AG04450 (cell line): Measurements from ENCODE around the gene SLC35F3. TPM values are rescaled to one million over a fixed set of nuclear protein-coding genes. Genes with fewer than 3 reads are reported as not detected.
"Not testable (repeated sequence)": the region's sequence is repeated elsewhere in the genome, so short reads cannot be mapped to it uniquely, and the experiment has no call there.

ENCODE experiments used
- CTCF ChIA-PET: fragments of 300-600, 350-600 bp; formaldehyde crosslinking; extraction: SDS; loops from one replicate; lab custom pipeline; 2022; ENCODE audit warnings: antibody characterized with exemption, inconsistent platforms; lab: Charles Lee
- POLR2A ChIA-PET: fragments of 350-600 bp; formaldehyde crosslinking; extraction: SDS; loops from one replicate; lab custom pipeline; 2021; ENCODE audit warnings: antibody characterized with exemption, inconsistent platforms; lab: Yijun Ruan, JAX
- DNase-seq: peaks from one replicate; pipeline ENCODE4 v3.0.0-alpha.2; 2011; ENCODE audit warnings: low read depth, low spot score
- H3K27ac ChIP-seq: one replicate; pipeline ENCODE4 v1.5.1; 2012; ENCODE audit warnings: low read depth, low read length, control low read depth
- H3K27me3 ChIP-seq: one replicate; pipeline ENCODE4 v1.6.0; 2012; ENCODE audit warnings: low read length; ENCODE audit not compliant: control insufficient read depth, insufficient read depth
- H3K4me3 ChIP-seq: 2 replicates; pipeline ENCODE4 v1.5.1; 2011; ENCODE audit warnings: mild to moderate bottlenecking, low read depth, low read length, control low read depth
- H3K9me3 ChIP-seq: 2 replicates; pipeline ENCODE4 v1.5.1; 2012; ENCODE audit warnings: low read length; ENCODE audit not compliant: control insufficient read depth, insufficient read depth
- polyA plus RNA-seq: library from polyadenylated mRNA; depleted of rRNA; stranded (reverse); fragments of >200 nt; gene quantifications from 2 replicates; pipeline ENCODE4 v1.2.3, GENCODE V29; 2011
- TF ChIP-seq, protein P1 (sequence below): IDR thresholded peaks from 2 replicates; pipeline ENCODE4 v1.5.1; 2011; ENCODE audit warnings: low read depth, low read length, control low read depth, inconsistent platforms

SLC35F3 gene
- polyA plus RNA-seq, 1 experiment = 0.04 TPM

DNA sequence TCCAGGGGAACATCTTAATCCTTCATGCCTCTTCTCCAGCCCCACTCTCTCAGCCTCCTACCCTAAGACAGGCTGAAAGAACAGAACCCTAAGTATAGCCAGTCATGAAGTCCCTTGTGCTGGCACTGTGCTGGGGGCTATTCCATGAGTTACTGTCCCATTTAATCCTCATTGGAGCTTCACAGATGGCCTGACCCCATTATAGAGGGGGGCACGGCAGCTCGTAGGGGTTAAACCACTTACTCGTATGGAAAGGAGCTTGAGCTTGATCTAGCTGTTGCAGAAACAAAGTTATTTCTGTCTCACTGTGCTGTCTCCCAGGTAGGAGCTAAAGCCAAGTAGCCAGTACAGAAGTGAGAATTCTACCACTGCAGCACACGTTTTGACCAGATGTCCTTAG is 265.6 kb downstream of the SLC35F3 start:
- H3K27me3 ChIP-seq = no peaks in the 10 kb centered on the region
- CTCF ChIA-PET = no interaction called here
- no peak for DNase-seq
- POLR2A ChIA-PET = no interaction called here
- no peak overlapping the region for H3K4me3 ChIP-seq
- TF ChIP-seq, protein P1, sequence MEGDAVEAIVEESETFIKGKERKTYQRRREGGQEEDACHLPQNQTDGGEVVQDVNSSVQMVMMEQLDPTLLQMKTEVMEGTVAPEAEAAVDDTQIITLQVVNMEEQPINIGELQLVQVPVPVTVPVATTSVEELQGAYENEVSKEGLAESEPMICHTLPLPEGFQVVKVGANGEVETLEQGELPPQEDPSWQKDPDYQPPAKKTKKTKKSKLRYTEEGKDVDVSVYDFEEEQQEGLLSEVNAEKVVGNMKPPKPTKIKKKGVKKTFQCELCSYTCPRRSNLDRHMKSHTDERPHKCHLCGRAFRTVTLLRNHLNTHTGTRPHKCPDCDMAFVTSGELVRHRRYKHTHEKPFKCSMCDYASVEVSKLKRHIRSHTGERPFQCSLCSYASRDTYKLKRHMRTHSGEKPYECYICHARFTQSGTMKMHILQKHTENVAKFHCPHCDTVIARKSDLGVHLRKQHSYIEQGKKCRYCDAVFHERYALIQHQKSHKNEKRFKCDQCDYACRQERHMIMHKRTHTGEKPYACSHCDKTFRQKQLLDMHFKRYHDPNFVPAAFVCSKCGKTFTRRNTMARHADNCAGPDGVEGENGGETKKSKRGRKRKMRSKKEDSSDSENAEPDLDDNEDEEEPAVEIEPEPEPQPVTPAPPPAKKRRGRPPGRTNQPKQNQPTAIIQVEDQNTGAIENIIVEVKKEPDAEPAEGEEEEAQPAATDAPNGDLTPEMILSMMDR = no peak
- H3K27ac ChIP-seq = no peak overlapping the region
- no peaks in the 10 kb centered on the region for H3K9me3 ChIP-seq

DNA sequence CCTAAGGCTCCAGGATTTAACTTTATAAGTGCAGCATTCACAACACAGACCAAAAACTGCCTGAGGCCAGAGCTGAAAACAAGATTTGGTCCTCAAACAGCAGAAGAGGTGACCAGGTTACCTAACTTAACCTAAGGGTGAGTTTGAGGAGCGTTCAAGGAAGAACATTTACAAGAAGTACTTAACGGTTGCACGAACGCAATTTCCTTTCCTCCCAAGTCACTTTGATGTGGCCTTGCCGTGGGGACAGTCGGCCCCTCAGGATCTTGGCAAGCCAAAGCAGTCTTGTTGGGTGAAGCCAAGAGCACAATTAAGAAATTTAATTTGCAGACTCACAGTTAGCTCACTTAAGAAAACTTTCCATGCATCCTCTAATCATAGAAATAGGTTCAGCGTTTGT is 266.1 kb downstream of the SLC35F3 start:
- Histone ChIP-seq H3K4me3 (no peak overlapping the region), H3K27ac (no peak overlapping the region), H3K27me3 (no peaks in the 10 kb centered on the region), H3K9me3 (no peaks in the 10 kb centered on the region)
- ChIA-PET CTCF (no interaction called here), POLR2A (no interaction called here)
- DNase-seq = no peak
- TF ChIP-seq, protein P1 = no peak

DNA sequence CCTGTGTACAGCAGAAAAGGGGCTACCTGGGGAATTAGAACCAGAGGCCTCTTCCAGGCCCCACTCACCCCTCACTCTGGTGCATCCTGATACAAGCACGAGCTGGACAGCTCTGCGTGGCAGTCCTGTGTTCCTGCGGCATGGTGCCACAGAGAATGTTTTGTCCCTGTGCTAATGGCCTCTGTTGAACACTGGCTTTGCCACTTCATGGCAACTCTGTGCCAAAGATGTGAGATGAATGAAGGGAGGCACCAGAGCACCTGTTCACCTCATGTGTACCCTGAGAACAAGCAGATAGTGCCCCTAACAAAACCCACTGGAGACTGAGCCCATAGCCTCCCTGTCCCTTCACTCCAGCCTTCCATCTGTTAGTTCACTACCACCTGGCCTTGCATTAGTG is 269.5 kb downstream of the SLC35F3 start:
- TF ChIP-seq, protein P1 = no peak
- no peak for DNase-seq
- Histone ChIP-seq H3K27me3 (no peaks in the 10 kb centered on the region), H3K27ac (no peak overlapping the region), H3K9me3 (no peaks in the 10 kb centered on the region), H3K4me3 (no peak overlapping the region)
- CTCF ChIA-PET = no interaction called here
- POLR2A ChIA-PET = no interaction called here

DNA sequence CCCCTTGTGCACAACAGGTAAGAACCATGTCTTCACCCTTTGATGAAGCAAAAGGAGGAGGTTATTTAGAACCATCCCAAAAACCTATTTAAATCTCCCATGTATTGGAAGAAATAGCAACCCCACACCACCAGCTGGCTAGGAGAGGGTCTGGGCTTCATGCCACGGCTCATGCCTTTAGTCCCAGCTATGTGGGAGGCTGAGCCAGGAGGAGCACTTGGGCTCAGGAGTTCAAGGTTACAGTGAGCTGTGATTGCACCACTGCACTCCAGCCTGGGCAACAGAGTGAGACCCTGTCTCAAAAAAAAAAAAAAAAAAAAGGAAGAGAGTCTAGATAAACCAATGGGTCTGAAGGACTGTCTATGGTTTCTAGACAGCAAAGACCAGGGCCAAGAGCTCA is 270.9 kb downstream of the SLC35F3 start:
- CTCF ChIA-PET = no interaction called here

DNA sequence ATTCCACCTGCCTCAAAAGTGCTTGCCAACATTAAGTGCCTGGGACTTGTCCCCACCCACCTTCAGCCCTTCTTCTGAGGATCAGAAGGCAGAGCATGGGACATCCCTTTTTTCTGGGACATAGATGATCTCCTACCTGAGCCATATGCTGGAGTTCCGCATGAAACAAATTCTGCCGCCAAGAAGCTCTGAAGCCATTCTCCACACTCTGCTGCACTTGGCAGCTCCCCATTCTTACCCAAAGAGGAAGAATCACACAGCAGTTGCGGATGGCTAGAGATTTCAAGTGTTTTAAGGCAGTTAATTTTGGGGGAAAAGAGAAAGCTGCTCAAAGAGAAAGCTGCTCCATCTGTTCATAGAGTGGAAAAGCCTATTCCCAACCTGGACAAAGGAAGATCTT is 271.5 kb downstream of the SLC35F3 start:
- TF ChIP-seq, protein P1 = no peak
- ChIA-PET POLR2A (no interaction called here), CTCF (no interaction called here)
- no peak for DNase-seq
- Histone ChIP-seq H3K9me3 (no peaks in the 10 kb centered on the region), H3K27ac (no peak overlapping the region), H3K4me3 (no peak overlapping the region), H3K27me3 (no peaks in the 10 kb centered on the region)

More for the DNA sequence above, 270.9 kb downstream of the SLC35F3 start:
- POLR2A ChIA-PET = no interaction called here
- Histone ChIP-seq H3K27ac (no peak overlapping the region), H3K9me3 (no peaks in the 10 kb centered on the region), H3K4me3 (no peak overlapping the region), H3K27me3 (no peaks in the 10 kb centered on the region)
- no peak for DNase-seq
- TF ChIP-seq, protein P1 = no peak

DNA sequence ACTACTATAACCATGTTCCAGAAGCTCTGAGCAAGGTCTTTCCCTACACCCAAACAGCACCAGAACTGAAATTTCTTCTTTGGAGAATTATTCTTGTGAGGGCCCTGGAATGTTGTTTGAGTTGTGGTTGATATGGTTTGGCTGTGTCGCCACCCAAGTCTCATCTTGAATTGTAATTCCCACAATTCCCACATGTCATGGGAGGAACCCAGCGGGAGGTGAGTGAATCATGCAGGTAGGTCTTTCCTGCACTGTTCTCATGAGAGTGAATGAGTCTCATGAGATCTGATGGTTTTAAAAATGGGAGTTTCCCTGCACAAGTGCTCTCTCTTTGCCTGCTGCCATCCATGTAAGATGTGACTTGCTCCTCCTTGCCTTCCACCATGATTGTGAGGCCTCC is 272.4 kb downstream of the SLC35F3 start:
- H3K27ac ChIP-seq, CTCF ChIA-PET, DNase-seq, H3K4me3 ChIP-seq, POLR2A ChIA-PET, H3K9me3 ChIP-seq, H3K27me3 ChIP-seq: not testable (repeated sequence)
